Occipital lobe (tissue), 2 donors: ENCODE results near the gene ERGIC3. TPM values are rescaled to one million over a fixed set of nuclear protein-coding genes. Genes with fewer than 3 reads are reported as not detected.
A peak's percentile ranks its signal among the peaks of the same experiment; 100 is the strongest.

Experiments
- DNase-seq: peaks from one replicate; lab custom pipeline; 2025; lab: John Stamatoyannopoulos, UW
- total RNA-seq: library from RNA; depleted of rRNA; stranded (reverse); fragments of >200 nt; gene quantifications from one replicate; pipeline ENCODE4 v1.2.3, GENCODE V29; 2014

The ERGIC3 gene
- total RNA-seq, 1 donor from 2014 or later: 204 TPM

DNA sequence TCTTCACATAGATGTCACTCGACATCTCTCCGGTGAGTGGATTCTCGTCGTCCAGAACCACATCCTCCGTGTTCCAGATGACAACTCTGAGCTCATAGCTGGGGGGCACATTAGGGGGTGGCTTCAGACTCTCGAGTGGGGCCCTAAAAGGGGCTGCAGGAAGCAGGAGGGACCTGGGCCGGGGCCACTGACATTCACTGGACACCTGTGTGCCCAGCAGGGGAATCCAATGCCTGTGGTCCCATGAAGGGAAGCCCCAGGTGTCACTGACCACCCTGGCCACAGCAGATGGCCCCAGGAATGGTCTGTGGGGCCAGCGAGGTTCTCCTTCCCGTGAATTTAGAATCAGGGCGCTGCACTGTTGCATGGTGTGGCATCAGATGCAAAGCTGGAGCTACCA lies 18.7 kb downstream of the ERGIC3 start:
- no peak for DNase-seq

DNA sequence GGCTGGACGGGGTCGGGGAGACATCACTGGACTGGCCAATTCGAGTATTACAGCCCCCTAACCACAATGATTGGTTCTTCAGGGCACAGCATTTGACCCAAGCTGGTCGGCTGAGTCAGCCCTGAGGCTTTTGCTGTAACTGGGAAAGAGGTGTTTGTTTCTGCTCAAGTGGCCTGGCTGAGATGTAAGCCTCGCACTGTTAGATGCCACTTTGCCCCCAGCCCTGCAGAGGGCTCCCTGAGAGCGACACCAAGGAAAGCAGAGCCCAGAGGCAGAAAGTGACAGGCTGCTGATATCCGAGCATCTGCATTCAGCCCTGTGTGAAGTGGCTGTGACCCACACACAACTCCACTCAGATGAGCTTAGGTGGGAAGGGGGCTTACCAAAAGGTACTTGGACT lies 19.4 kb downstream of the ERGIC3 start:
- DNase-seq: peak; percentile 5

DNA sequence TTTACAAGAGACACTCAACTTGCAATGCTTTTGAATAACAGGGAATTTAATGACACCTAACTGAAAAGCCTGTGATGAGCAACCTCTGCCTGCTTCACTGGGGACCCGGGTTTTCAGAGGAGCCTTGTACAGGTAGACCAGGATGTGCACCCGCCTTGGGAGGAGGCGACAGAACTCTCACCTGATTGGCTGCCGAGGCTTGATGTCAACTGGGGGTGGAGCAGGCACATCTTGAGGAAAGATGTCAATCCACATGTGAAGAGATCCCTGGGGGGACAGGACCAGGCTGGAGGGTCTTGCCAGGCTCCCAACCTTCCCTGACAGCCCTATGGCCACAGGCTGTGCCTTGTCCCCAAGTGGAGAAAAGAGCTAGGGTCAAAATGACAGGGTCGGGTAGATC lies 19.8 kb downstream of the ERGIC3 start:
- DNase-seq: no peak

DNA sequence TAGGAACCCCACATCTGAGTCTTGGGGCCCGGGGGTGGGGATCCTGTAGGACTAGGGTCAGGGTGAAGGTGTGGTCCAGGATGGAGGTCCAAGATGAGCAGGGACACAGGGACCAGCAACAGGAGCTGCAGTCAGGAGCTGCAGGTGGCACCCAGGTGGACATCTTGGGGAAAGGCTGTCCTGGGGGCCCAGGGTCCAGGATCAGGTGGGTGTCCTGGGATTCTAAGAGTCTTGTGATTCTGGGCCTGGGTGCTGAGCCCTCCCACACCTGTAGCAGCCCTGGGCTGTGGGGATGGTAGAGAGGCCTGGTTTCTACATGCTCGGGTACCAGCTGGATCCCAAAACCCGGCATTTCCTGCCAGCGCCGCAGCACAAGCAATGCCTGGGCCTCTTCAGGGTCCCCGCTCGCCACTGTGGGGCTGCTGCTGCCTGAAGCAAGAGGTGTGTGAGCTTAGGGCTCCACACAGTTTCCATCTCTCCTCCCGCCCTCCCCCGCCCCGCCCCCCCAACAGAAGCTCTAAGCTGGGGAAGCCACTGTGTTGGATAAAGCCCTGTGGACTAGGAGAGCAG lies 20.7 kb downstream of the ERGIC3 start:
- no peak for DNase-seq

DNA sequence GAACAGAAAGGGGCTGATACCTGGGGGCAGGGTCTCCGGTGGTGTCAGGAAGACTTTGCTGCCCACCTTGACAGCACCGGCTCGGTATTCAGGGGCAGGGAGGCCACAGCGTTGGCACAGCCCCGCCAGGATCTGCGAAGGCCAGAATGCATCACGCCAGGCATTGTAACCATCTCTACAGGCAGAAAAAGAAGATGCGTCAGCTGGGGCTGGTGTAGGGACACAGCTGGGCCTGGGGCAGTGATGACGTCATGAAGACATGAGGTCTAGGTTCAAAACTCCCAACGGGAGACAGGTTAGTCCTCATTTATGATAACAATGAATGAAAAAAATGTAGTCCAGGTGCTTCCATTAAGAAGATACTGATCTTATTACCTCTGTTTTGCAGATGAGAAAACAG lies 22.0 kb downstream of the ERGIC3 start:
- no peak for DNase-seq

DNA sequence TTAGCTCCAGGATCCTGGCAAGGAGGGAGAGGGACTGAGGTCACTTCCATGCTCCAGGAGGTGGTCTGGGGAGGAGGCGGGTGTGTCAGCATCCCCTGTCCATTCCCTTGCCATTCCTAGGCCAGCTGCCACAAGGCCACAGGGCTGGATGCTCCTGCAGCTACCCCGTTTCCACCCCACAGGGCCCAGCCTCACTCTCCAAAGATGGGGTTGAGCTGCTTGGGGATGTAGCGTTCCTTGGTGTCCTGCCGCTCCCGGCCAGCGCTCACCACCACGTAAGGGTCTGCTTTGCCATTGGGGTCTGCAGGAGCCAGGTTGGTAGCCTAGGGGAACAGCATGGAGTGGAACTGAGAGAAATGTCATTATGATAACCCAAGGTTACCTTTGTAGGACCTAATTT lies 23.0 kb downstream of the ERGIC3 start:
- no peak for DNase-seq

DNA sequence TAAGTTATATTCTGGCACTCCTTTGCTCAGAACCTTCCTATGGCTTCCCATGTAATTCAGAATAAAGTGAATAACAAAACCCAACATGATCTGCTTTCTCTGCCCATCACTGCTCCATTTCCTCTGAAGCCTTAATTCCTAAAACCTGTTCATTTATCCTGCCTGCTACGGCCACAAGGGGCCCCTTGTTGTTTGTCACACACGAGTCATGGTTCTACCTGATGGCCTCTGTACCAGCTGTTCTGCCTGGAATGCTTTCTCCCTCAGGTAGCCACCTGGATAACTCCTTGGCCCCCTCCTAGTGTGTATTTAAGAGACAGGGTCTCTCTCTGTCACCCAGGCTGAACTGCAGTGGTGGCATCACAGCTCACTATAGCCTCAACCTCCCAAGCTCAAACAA lies 26.8 kb downstream of the ERGIC3 start:
- DNase-seq: no peak

DNA sequence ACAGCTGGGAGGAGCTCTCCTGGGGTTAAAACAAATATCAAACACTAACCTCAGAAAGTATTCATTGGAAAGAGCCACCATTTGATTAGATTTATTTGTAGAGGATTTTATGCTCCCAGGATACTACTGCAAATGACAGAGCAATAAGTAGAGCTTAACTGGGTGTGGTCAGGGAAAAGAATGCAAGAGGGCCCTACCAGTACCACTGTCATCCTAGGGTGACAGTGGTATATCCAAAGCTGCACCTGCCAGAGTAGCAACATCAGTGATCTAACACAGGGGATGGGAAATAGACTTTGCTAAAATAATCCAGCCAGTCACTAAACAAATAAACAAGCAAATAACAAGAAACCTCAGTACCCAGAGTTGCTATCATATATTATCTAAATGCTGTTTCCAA lies 29.7 kb downstream of the ERGIC3 start:
- DNase-seq: no peak

DNA sequence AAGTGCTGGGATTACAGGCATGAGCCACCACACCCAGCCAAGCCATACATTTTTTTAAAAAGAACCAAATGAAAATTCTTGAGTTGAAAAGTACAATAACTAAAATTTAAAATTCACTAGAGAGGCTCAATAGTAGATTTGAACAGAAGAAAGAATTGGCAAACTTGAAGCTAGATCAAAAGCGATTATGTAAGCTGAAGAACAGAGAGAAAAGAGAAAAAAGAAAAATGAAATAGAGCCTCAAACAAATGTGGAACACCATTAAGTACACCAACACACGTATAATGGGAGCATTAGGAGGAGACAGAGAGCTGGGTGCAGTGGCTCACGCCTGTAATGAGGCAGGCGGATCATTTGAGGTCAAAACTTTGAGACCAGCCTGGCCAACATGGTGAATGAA lies 31.0 kb downstream of the ERGIC3 start:
- no peak for DNase-seq

DNA sequence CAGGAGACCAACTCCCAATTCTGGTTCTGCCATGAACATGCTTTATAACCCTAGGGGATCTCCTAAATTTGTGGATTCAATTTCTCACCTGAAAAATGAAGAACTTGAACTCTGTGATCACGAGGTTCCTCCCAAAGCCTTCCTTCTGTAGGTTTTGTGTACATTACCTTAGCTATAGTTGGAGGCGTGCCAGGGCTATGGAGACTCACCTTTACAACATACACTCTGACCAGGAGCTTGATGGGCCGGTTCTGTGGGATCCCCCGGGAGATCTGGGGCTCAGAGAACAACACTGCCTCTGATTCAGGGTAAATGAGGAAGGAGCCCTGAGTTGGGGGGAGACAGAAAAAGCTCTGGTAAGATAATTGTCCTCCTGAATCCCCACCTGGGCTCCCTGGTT lies 34.1 kb downstream of the ERGIC3 start:
- DNase-seq: no peak

DNA sequence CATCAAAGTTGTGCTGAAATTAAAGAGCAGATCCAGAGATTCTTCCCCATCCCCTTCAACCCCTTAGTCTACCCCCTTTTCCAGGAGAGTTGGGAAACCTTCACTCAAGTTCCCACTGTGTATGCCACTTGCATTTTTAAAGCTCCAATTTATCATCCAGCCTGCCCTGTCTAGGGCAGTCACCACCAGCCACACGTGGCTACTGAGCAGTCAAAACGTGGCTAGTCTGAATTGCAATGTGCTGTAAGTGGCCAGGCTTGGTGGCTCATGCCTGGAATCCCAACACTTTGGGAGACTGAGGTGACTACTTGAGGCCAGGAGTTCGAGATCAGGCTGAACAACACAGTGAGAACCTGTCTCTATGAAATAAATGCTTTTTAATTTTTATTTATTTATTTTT lies 34.9 kb downstream of the ERGIC3 start:
- no peak for DNase-seq

DNA sequence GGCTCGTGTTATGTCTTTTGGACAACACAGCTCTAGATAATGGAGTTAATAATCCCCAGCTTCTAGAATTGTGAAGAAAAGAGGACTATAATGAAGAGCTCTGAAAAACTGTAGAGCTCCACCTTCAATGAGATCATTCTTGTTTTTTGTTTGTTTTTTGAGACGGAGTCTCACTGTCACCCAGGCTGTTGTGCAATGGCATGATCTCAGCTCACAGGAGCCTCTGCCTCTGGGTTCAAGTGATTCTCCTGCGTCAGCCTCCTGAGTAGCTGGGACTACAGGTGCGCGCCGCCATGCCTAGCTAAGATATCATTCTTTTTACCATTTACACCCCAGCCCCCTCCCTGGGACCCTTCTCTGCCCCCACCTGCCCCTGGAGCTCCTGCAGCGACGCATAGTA lies 36.6 kb downstream of the ERGIC3 start:
- DNase-seq: no peak

DNA sequence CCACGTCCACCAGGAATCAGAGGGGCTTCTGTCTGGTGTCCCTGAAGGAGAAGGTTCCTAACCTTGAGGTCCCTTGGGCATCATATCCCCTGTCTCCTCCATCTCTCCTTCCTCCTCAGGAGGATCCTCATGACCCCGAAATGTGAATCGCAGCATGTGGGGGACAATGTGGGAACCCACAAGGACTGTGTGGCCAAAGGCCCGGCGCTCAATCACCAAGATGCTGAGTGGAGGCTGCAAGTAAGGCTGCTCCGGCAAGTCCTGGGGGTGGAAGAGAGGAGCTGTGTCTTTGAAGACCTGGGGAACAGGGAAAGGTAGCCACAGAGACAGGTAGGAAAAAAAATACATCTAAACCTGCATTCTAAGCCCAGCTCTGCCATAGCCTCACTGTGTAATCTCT lies 37.3 kb downstream of the ERGIC3 start:
- no peak for DNase-seq

DNA sequence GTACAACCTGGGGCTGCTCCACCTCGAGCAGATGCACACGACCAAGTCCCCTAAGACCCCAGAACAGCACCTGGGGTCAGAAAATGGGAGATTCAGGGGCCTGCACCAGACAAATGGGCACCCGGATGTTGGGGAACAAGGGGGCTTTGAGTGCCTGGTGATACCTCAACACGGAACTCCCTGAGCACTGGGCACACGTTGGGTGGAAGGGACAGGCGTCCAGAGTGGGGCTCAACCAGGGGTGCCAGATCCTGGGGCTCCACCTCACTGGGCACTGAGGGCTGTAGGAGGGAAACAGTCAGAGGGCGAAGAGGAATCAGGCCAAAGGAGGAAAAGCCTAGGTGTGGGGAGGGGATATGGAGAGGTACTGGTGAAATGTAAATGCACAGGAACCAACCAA lies 40.3 kb downstream of the ERGIC3 start:
- DNase-seq: no peak

DNA sequence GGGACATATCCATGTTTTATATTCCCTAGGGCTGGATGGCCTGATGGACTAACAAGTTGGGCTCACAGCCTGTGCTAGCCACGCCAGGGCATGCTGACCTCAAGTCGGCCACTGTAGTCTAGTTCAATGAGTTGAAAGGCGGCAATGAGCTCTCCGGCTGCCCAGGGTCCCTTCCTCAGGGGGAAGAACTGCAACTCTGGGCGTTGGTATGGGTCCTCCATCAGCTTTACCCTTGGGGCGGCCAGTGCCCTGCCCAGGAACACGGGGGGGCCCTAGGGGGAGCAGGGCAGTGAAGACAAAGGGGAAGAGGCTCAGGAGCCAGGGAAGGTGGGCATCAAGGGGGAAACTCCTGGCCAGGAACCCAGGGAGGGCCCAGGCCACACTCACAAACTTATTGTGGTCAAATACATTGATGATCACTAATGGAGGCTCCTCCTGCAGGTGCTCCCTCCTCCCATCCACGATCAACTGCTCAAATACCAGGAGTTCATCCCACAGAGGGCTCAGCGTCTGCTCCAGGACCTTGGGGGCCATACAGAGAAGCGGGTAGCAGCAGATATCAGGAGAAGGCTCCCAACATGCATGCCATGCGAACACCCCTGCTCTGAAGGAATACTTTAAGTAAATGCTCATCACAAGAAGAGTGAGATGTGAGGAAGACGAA lies 41.0 kb downstream of the ERGIC3 start:
- DNase-seq: no peak

DNA sequence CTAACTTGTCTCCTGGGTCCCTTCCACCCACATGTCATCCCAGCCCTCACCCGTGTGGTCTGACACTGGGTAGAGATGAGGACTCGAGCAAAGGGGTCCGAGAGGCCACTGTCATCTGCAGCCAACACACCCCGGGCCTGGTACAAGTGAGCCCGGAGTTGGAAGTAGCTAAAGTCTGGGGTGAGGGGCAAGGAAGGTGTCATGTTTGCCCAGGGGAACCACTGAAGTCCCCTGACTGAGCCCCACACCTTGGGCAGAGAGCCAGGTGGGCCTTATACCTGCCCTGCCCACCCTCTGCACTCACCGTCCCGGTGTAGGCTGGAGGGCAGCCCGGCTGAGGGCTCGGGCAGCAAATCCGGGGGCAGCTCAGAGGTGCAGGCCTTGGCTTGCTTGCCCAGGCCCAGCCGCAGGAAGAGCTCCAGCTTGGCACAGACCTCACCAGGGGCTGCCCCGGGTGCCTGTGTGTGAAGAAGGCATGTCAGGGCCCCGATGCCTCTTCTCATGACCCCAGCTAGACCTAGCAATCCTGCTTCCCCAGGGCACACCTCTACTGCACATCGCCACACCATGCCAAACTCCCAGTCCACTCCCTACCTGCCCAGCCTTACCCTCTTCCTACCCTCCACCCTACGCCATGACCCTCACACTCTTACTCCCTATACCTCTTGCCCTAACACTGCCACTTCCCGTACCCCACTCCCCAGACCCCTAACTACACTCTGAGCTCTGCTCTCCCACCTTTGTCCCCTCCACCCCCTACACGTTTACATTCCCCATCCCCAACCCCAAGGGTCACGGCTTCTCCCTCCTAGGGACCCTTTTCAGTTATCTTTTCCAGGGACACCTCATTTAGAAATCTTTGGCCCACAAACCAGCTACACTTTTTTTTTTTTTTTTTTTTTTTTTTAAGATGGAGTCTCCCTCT lies 42.0 kb downstream of the ERGIC3 start:
- no peak for DNase-seq

DNA sequence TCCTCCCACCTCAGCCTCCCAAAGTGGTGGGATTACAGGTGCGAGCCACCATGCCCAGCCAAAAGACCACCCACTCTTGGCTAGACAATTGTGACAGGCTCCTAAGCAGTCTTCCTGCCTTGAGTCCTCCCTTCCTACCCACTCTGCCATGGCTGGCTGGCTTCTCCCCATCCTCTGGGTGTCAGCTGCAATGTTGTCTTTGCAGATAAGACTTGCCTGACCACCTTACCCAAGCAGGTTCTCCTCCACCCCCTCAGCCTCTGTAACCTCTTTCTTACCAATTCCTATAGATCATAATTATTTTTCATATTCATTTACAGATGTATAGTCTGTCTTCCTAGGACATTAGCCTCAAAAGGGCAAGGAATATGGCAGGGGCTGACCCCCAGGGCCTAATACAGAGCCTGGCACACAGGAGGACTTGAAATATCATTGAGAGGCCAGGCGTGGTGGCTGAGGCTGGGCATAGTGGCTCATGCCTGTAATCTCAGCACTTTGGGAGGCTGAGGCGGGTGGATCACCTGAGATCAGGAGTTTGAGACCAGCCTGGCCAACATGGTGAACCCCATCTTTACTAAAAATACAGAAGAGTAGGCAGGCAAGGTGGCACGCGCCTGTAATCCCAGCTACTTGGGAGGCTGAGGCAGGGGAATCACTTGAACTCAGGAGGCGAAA lies 45.0 kb downstream of the ERGIC3 start:
- no peak for DNase-seq

DNA sequence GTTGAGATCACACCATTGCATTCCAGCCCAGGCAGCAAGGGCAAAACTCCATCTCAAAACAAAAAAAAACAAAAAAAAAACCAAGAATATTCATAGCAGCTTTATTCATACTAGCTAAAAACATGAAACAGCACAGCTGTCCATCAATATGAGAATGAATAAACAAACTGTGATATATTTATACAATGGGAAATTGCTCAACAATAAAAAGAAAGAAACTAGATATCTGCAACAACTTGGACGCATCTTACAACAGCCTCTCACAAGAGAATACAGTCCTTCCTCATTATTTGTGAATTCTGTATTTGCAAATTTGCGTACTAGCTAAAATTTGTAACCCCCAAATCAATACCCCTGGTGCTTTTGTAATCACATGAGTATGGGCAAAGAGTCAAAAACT lies 45.6 kb downstream of the ERGIC3 start:
- no peak for DNase-seq

DNA sequence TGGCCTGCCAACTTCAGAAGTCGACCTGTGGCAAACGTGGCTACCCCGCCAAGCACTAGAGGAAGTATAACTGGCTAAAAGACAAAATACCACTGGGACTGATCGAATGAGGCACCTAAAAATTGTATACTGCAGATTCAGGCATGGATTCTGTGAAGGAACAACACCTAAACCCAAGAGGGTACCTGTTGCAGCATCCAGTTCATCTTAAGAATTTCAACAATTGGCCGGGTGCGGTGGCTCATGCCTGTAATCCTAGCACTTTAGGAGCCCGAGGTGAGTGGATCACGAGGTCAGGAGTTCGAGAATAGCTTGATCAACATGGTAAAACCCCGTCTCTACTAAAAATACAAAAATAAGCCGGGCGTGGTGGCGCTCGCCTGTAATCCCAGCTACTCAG lies 46.5 kb downstream of the ERGIC3 start:
- no peak for DNase-seq

DNA sequence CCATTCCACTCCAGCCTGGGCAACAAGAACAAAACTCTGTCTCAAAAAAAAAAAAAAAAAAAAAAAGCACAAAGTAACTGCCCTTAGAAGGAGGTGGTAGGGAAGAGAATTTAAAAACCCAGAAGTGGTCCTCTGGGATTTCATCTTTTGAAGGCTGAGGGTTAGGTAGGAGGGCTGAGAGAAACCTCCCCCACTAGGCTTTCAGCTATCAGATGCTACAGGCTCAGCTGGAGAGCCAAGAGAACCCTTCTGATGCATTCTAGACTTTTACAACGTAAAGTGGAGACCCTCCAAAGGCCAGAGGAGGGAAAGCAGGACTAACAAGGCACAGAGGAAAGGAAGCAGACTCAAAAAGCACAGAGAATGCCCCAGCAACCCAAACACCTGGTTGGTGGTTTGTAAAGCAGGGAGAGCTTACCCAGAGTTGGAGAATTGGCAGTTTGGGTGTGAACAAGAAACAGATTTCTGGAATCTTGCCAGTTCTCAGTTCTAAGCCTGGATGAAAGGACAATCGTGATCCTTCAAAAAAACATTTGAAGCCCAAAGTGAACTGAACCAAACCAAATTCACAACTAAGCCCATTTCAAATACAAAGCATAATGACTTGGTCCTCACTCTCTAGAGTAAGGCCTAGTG lies 50.6 kb downstream of the ERGIC3 start:
- no peak for DNase-seq

DNA sequence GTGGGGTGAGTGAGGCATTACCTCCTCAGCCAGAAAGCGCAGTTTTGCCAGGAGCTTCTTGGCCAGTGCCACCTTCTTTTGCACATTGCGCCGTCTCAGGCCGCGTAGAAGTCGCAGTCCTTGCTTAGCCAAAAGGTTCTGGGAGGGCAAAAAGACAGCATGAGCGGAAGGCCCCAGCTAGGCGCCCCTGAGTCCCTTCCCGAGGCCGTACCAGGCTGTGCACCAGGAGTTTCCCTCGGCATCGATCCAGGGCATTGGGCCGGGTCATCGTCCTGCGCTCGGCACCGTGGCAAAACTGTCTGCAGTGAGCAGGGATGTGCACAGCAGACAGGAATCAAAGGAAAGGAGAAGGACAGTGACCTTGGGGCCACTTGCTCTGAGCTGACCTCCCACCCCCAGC lies 53.6 kb downstream of the ERGIC3 start:
- DNase-seq: no peak

DNA sequence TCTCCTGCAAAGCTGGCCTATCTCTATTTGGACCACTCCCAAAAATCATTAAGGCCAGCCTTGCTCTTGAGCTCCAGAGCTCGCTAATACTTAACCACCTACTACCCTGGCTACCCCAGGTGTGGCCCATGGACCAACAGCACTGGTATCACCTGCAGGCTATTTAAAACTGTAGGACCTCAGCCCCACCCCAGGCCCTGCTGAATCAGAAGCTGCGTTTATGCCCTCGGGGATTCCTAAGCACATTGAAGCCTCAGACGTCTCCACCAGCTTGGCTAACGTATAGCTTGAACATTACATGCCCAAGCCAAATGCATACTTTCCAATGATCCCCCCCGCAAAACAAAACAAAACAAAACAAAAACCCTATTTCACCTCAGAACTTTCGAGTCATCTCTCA lies 54.0 kb downstream of the ERGIC3 start:
- no peak for DNase-seq
